K562 treated with DMSO at 1 percent for 12 hours (cell line): ENCODE results near the gene NMS. TPM values are rescaled to one million over a fixed set of nuclear protein-coding genes. Genes with fewer than 3 reads are reported as not detected.

Experiments used
- total RNA-seq: library from RNA; unstranded; fragments of 300-600 nt; gene quantifications from 2 replicates; pipeline ENCODE4 v1.2.3, GENCODE V29; 2022; ENCODE audit not compliant: insufficient read depth

The NMS gene, protein sequence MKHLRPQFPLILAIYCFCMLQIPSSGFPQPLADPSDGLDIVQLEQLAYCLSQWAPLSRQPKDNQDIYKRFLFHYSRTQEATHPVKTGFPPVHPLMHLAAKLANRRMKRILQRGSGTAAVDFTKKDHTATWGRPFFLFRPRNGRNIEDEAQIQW
- total RNA-seq: not detected in 2 replicates

DNA sequence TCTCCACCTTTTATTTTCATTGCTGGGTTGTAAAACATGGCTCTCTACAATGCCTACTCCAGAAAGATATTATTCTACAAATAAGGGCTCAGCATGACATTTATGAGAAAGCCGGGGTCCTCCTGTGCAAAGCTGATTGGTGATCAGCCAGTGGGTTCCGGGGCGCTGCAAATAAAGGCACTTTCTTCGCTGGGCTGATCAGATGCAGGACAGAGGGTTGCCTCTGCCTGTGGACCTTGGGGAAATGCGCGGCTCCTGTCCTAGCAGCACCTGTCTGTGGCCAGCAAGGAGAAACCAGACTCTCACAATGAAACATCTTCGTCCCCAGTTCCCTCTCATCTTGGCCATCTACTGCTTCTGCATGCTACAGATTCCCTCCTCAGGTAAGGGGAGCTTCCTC is at the start of gene NMS:
NMS (plus strand) TSS at position 301 of the 400 bp plus-strand sequence; CDS start at position 308, 7 bp downstream.

Other genes starting within 250 kb of the NMS start
- gene LONRF2, start 148.0 kb upstream of the NMS start, total RNA-seq: 0.58 and 2.3 TPM in 2 replicates
- gene CHST10, start 52.8 kb upstream of the NMS start, total RNA-seq: 8.3 and 14.6 TPM in 2 replicates
- gene PDCL3, start 92.5 kb downstream of the NMS start, total RNA-seq: 15.1 and 16.0 TPM in 2 replicates